Measurements from ENCODE around the gene RNF5.

DNA sequence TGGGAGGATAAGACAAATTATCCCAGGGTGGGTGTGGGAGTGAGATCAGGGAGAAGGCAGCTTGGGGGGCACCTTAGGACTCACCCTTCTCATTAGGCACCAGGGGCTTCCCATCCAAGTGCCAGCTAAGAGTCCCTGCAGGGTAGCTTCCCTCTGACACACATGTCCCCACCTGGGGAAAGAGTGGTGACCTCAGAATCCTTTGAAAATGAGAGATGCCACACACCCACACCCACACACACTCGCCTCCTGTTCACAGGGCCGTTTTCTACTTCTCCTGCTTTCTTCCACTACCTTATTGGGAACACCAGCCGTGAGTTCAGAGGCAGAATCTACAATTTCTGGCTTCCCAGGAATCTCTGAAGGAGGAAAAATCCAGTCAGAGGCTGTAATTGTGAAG is 4.8 kb downstream of the RNF5 start:
- TF ChIP-seq, protein P1, sequence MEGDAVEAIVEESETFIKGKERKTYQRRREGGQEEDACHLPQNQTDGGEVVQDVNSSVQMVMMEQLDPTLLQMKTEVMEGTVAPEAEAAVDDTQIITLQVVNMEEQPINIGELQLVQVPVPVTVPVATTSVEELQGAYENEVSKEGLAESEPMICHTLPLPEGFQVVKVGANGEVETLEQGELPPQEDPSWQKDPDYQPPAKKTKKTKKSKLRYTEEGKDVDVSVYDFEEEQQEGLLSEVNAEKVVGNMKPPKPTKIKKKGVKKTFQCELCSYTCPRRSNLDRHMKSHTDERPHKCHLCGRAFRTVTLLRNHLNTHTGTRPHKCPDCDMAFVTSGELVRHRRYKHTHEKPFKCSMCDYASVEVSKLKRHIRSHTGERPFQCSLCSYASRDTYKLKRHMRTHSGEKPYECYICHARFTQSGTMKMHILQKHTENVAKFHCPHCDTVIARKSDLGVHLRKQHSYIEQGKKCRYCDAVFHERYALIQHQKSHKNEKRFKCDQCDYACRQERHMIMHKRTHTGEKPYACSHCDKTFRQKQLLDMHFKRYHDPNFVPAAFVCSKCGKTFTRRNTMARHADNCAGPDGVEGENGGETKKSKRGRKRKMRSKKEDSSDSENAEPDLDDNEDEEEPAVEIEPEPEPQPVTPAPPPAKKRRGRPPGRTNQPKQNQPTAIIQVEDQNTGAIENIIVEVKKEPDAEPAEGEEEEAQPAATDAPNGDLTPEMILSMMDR (IDR thresholded peaks at IDR 0.05) = no peak
- no peak for TF ChIP-seq POLR2A (IDR thresholded peaks at IDR 0.05)

All from testis (tissue), 2 donors.